GM21737 (cell line): ENCODE results near the gene NHSL2.
"Not testable (repeated sequence)": the region's sequence is repeated elsewhere in the genome, so short reads cannot be mapped to it uniquely, and the experiment has no call there.

ENCODE experiments used
- ATAC-seq: cut with Tn5 transposase; IDR thresholded peaks from one replicate; pipeline ENCODE4 v1.9.1; 2021; ENCODE audit warnings: mild to moderate bottlenecking, moderate library complexity; ENCODE audit not compliant: unreplicated experiment

The NHSL2 gene

GRCh38 chrX:72146527-72146926 is 235.9 kb downstream of the NHSL2 start:
- no peak for ATAC-seq

GRCh38 chrX:72158773-72159172 is 248.1 kb downstream of the NHSL2 start:
- ATAC-seq = no peak

- no peak for ATAC-seq
These were observed 249.1 kb downstream of the NHSL2 start for GRCh38 chrX:72159769-72160168.

- no peak for ATAC-seq
These were observed 254.9 kb downstream of the NHSL2 start for GRCh38 chrX:72165551-72165950.

- ATAC-seq = no peak
These were observed 258.5 kb downstream of the NHSL2 start for GRCh38 chrX:72169008-72169728.

- not testable (repeated sequence) for ATAC-seq
These were observed 265.6 kb downstream of the NHSL2 start for GRCh38 chrX:72176289-72176688.

- ATAC-seq = no peak
These were observed 266.3 kb downstream of the NHSL2 start for GRCh38 chrX:72176981-72177380.

GRCh38 chrX:72180539-72180938 is 269.9 kb downstream of the NHSL2 start:
- no peak for ATAC-seq

GRCh38 chrX:72181178-72182125 is 270.8 kb downstream of the NHSL2 start, which contains the start of gene PIN4:
PIN4 (plus strand) TSS chrX:72181757; CDS start chrX:72181786, 29 bp downstream.
- ATAC-seq = peak; percentile 93

- ATAC-seq = no peak
These were observed 272.3 kb downstream of the NHSL2 start for GRCh38 chrX:72182924-72183323.

GRCh38 chrX:72201836-72202536 is 291.3 kb downstream of the NHSL2 start:
- no peak for ATAC-seq
